K562 (cell line): ENCODE measurements around the gene LHX3. TPM values are rescaled to one million over a fixed set of nuclear protein-coding genes. Genes with fewer than 3 reads are reported as not detected.
A peak's percentile ranks its signal among the peaks of the same experiment; 100 is the strongest.

Source experiments
- ADNP ChIP-seq: fragments of 200-800 bp; sonication (Bioruptor generic); IDR thresholded peaks from 2 replicates; pipeline ENCODE4 v1.6.1; 2016; ENCODE audit warnings: missing genetic modification characterization, missing compliant biosample characterization
- CHD1 ChIP-seq: fragments of 200-600 bp; sonication (generic); IDR thresholded peaks from one replicate; pipeline ENCODE4 v1.6.1; 2012; ENCODE audit warnings: mild to moderate bottlenecking, moderate library complexity, low read length, inconsistent platforms
- GABPA ChIP-seq: fragments of 200-800 bp; sonication (Bioruptor generic); conservative IDR thresholded peaks from 2 replicates; pipeline ENCODE4 v1.6.1; 2016; ENCODE audit warnings: low read depth, missing genetic modification characterization, missing compliant biosample characterization
- HDGF ChIP-seq: fragments of 450-650 bp; IDR thresholded peaks from 2 replicates; pipeline ENCODE4 v1.6.1; 2016
- HMG20A ChIP-seq: fragments of 450-650 bp; formaldehyde crosslinking; conservative IDR thresholded peaks from 2 replicates; pipeline ENCODE4 v1.4.0; 2020; ENCODE audit warnings: mild to moderate bottlenecking, mixed read lengths
- KDM2B ChIP-seq: fragments of 250-450 bp; sonication (Bioruptor Pico); IDR thresholded peaks from 2 replicates; pipeline ENCODE4 v1.8.0; 2021; ENCODE audit warnings: mild to moderate bottlenecking, moderate library complexity
- KLF10 ChIP-seq: fragments of 250-450 bp; sonication (Bioruptor Pico); IDR thresholded peaks from 2 replicates; pipeline ENCODE4 v1.6.1; 2021; ENCODE audit warnings: matching md5 sums
- L3MBTL2 ChIP-seq: fragments of 450-650 bp; IDR thresholded peaks from 2 replicates; pipeline ENCODE4 v1.6.1; 2016; ENCODE audit warnings: mild to moderate bottlenecking, moderate library complexity
- MAFF ChIP-seq: IDR thresholded peaks from 2 replicates; pipeline ENCODE4 v1.6.1; 2012; ENCODE audit warnings: low read length, improper control_type of control experiment
- MXI1 ChIP-seq: IDR thresholded peaks from 2 replicates; pipeline ENCODE4 v1.6.1; 2011; ENCODE audit warnings: low read depth, mild to moderate bottlenecking, improper control_type of control experiment, low read length
- NEUROD1 ChIP-seq: fragments of 150-350 bp; IDR thresholded peaks from 2 replicates; pipeline ENCODE4 v1.6.1; 2014; ENCODE audit warnings: borderline replicate concordance, low read length, low read depth; ENCODE audit not compliant: partially characterized antibody
- NFXL1 ChIP-seq: fragments of 450-650 bp; formaldehyde crosslinking; IDR thresholded peaks from 2 replicates; pipeline ENCODE4 v1.4.0; 2021; ENCODE audit warnings: mild to moderate bottlenecking
- PCBP1 ChIP-seq: fragments of 200-400 bp; formaldehyde crosslinking; IDR thresholded peaks from 2 replicates; pipeline ENCODE4 v1.6.1; 2018; ENCODE audit warnings: mild to moderate bottlenecking, low read depth, low read length; ENCODE audit not compliant: poor library complexity, severe bottlenecking
- SAFB ChIP-seq: fragments of 200-400 bp; formaldehyde crosslinking; IDR thresholded peaks from 2 replicates; pipeline ENCODE4 v1.6.1; 2017; ENCODE audit warnings: low read depth, low read length, borderline replicate concordance
- TEAD4 ChIP-seq, 2 experiments: sonication (generic) in 1 of 2; formaldehyde crosslinking in 1 of 2; IDR thresholded peaks; 2 replicates each; pipeline versions ENCODE4 v1.6.1 to v1.8.0; 2012 to 2022; ENCODE audit warnings: borderline replicate concordance in 1 of 2, inconsistent platforms in 1 of 2, low read length in 1 of 2, mild to moderate bottlenecking in 1 of 2, missing genetic modification reagents in 1 of 2
- polyA plus RNA-seq, 8 experiments: library from polyadenylated mRNA; depleted of rRNA in 4 of 8; stranded (reverse) in 5 of 8; unstranded in 3 of 8; fragments of >200 nt; fragmentation: Nextera tagmentation in 2 of 8; fragmentation: Illumina TruSeq in 1 of 8; extraction: Ambion mirVana in 2 of 8; extraction: Trizol in 1 of 8; gene quantifications; 2 replicates each; pipeline versions ENCODE4 v1.2.1 to v1.2.3, GENCODE V29; 2011 to 2014; ENCODE audit warnings: inconsistent platforms in 1 of 8, missing spikeins in 1 of 8
- total RNA-seq, 7 experiments: library from RNA; depleted of rRNA in 6 of 7; stranded (reverse); fragments of >200 nt in 6 of 7; fragmentation: Illumina TruSeq in 2 of 7; extraction: Trizol in 2 of 7; gene quantifications; 2 replicates each; pipeline versions ENCODE4 v1.2.1 to v1.2.3, GENCODE V29; 2011 to 2021; ENCODE audit warnings: low replicate concordance in 1 of 7
- TF ChIP-seq, protein P1 (sequence below): fragments of 250-450 bp; sonication (Bioruptor Pico); IDR thresholded peaks from 2 replicates; pipeline ENCODE4 v1.5.0; 2021; ENCODE audit warnings: mild to moderate bottlenecking, moderate library complexity
- TF ChIP-seq, protein P2 (sequence below): fragments of 450-650 bp; IDR thresholded peaks from 2 replicates; pipeline ENCODE4 v1.6.1; 2018; ENCODE audit not compliant: partially characterized antibody
- TF ChIP-seq, protein P3 (sequence below): fragments of 250-450 bp; sonication (Bioruptor Pico); IDR thresholded peaks from 2 replicates; pipeline ENCODE4 v1.5.0; 2020; ENCODE audit warnings: mild to moderate bottlenecking
- TF ChIP-seq, protein P4 (sequence below): sonication (generic); formaldehyde crosslinking; IDR thresholded peaks from 2 replicates; pipeline ENCODE4 v1.8.0; 2022; ENCODE audit warnings: mild to moderate bottlenecking, missing genetic modification reagents

Gene LHX3
- total and polyA plus RNA-seq, 9 of the 15 experiments (the other 6 are each of a cell fraction or from before 2014, with no cell fraction given): 0.09 TPM; not detected in 8

DNA sequence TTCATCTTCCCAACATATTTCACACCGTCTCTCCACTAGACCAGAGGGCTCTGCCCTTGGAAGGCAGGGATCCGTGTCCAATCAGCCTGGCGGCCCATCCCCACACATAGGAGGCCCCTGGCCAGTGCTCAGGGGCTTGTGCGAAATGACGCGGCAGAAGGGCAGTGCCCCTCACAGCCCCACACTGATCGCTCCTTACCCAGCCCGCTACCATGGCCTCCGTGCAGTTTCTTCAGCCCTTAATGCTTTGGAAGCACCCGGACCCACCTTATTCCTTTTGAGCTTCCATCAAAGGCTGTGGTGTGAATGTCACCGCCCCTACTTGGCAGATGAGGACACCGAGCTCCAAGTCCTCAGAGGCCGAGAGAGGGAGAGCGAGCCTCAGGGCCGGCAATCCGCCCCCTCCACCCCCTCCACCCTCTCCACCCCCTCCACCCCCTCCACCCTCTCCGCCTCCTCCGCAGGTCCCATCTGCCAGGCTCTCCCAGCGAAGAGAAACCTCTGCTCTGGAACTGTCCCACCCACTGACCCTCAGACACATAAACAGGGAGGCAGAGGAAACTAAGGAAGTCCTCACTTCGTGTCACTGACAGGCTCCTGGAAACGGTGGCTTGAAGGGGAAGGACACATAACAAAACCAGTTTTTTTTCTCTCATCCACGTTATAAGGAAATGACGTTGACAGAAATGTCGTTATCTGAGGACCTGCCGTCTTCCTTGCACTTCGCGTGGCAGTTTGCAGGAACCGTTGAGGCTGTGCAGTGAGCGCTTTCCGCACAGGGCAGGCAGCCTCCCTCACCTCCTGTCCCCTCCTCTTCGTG lies 26.8 kb upstream of the LHX3 start (continued):
- TF ChIP-seq, protein P1, sequence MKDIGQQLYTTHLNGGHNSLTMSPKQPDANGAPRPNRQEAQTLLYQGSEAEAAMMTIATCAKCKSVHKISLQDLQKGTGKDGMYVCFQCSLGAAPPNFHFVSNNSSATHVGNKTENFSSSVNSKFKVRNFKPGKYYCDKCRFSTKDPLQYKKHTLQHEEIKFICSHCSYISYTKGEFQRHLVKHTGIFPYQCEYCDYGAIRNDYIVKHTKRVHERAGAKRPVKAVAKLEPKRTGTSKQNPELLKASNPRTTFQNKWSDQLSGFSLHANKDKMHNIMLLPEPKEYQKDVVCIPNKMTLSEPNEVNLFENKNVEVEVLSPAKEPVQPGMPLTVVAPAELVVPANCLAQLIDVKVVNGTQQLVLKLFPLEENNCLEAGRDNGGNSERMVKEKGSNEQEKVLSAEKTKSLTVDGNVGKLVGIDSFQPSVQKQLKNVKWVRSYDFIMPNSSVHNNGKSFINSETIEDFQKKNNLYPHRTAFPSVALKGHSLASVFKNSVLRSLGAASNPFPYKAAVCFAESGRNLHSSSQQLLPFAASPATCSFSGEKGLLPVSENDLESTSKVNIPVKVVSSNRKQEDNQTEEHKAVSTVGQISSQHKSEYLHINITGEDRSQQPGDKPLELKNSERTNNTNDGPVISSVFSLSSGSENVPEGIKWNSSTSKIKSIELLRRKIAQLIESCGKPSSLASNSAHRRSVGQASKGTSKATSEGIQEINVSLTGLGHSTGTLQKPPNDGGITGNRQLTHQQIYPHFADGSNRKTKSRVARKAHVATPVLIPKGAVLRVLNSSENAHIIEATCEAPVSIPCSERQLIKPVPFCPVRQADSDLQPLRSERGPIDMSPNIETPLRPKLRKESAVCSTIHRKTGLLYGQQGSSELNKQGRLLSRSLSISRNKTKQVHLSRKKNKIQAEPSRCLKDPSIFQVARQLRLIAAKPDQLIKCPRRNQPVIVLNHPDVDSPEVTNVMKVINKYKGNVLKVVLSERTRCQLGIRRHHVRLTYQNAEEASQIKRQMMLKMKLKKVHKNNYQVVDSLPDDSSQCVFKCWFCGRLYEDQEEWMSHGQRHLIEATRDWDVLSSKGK: no peak
- TF ChIP-seq GABPA (tag) (peak; percentile 70), MAFF (no peak), KLF10 (no peak), MXI1 (no peak), PCBP1 (no peak), TEAD4 (IDR thresholded peaks at IDR 0.05; ENCODE audit: low read length) (no peak), TEAD4 (CRISPR knock-in tag; IDR thresholded peaks at IDR 0.05; ENCODE audit: borderline replicate concordance) (no peak), SAFB (no peak), KDM2B (CRISPR knock-in tag) (no peak), HMG20A (CRISPR knock-in tag) (no peak), HDGF (no peak), NEUROD1 (no peak), CHD1 (no peak), NFXL1 (CRISPR knock-in tag) (no peak), L3MBTL2 (peak; percentile 77), ADNP (tag) (no peak)
- TF ChIP-seq, protein P2, sequence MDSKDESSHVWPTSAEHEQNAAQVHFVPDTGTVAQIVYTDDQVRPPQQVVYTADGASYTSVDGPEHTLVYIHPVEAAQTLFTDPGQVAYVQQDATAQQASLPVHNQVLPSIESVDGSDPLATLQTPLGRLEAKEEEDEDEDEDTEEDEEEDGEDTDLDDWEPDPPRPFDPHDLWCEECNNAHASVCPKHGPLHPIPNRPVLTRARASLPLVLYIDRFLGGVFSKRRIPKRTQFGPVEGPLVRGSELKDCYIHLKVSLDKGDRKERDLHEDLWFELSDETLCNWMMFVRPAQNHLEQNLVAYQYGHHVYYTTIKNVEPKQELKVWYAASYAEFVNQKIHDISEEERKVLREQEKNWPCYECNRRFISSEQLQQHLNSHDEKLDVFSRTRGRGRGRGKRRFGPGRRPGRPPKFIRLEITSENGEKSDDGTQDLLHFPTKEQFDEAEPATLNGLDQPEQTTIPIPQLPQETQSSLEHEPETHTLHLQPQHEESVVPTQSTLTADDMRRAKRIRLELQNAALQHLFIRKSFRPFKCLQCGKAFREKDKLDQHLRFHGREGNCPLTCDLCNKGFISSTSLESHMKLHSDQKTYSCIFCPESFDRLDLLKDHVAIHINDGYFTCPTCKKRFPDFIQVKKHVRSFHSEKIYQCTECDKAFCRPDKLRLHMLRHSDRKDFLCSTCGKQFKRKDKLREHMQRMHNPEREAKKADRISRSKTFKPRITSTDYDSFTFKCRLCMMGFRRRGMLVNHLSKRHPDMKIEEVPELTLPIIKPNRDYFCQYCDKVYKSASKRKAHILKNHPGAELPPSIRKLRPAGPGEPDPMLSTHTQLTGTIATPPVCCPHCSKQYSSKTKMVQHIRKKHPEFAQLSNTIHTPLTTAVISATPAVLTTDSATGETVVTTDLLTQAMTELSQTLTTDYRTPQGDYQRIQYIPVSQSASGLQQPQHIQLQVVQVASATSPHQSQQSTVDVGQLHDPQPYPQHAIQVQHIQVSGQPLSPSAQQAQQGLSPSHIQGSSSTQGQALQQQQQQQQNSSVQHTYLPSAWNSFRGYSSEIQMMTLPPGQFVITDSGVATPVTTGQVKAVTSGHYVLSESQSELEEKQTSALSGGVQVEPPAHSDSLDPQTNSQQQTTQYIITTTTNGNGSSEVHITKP: peak; percentile 17
- TF ChIP-seq, protein P3, sequence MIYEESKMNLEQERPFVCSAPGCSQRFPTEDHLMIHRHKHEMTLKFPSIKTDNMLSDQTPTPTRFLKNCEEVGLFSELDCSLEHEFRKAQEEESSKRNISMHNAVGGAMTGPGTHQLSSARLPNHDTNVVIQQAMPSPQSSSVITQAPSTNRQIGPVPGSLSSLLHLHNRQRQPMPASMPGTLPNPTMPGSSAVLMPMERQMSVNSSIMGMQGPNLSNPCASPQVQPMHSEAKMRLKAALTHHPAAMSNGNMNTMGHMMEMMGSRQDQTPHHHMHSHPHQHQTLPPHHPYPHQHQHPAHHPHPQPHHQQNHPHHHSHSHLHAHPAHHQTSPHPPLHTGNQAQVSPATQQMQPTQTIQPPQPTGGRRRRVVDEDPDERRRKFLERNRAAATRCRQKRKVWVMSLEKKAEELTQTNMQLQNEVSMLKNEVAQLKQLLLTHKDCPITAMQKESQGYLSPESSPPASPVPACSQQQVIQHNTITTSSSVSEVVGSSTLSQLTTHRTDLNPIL (CRISPR knock-in tag): no peak
- TF ChIP-seq, protein P4, sequence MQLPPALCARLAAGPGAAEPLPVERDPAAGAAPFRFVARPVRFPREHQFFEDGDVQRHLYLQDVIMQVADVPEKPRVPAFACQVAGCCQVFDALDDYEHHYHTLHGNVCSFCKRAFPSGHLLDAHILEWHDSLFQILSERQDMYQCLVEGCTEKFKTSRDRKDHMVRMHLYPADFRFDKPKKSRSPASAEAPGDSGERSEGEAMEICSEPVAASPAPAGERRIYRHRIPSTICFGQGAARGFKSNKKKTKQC: no peak
